ENCODE results near the gene ARFRP1. TPM values are rescaled to one million over a fixed set of nuclear protein-coding genes. Genes with fewer than 3 reads are reported as not detected.

Gene ARFRP1
- total RNA-seq, 1 donor from 2014 or later, result 39.8 TPM

- peak; percentile 88 for DNase-seq (ENCODE audit: low spot score)
- Mint-ChIP-seq H3K4me3 (ENCODE audit: unreplicated experiment) (no peak overlapping the region), H3K4me1 (ENCODE audit: low read depth) (peaks cover 28% of the 10 kb centered on the region), H3K36me3 (ENCODE audit: low read depth) (no peaks in the 10 kb centered on the region), H3K27me3 (ENCODE audit: low read depth) (no peaks in the 10 kb centered on the region), H3K9me3 (ENCODE audit: low read depth) (no peaks in the 10 kb centered on the region), H3K27ac (ENCODE audit: unreplicated experiment) (peak overlapping the region; percentile 87)
- no peak for TF ChIP-seq CTCF (IDR thresholded peaks at IDR 0.05)
These were observed 8.9 kb downstream of the ARFRP1 start for GRCh38 chr20:63698739-63699465.

- Mint-ChIP-seq H3K4me3 (ENCODE audit: unreplicated experiment) (no peak overlapping the region), H3K27ac (ENCODE audit: unreplicated experiment) (no peak overlapping the region), H3K4me1 (ENCODE audit: low read depth) (peaks cover 28% of the 10 kb centered on the region), H3K36me3 (ENCODE audit: low read depth) (peaks cover 2% of the 10 kb centered on the region), H3K9me3 (ENCODE audit: low read depth) (no peaks in the 10 kb centered on the region), H3K27me3 (ENCODE audit: low read depth) (no peaks in the 10 kb centered on the region)
- DNase-seq (ENCODE audit: low spot score), result peak; percentile 68
- no peak for TF ChIP-seq CTCF (IDR thresholded peaks at IDR 0.05)
These were observed 9.8 kb downstream of the ARFRP1 start for GRCh38 chr20:63697868-63698545.

DNA sequence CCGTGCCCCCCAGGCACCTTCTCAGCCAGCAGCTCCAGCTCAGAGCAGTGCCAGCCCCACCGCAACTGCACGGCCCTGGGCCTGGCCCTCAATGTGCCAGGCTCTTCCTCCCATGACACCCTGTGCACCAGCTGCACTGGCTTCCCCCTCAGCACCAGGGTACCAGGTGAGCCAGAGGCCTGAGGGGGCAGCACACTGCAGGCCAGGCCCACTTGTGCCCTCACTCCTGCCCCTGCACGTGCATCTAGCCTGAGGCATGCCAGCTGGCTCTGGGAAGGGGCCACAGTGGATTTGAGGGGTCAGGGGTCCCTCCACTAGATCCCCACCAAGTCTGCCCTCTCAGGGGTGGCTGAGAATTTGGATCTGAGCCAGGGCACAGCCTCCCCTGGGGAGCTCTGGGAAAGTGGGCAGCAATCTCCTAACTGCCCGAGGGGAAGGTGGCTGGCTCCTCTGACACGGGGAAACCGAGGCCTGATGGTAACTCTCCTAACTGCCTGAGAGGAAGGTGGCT is 10.4 kb downstream of the ARFRP1 start:
- Mint-ChIP-seq H3K4me3 (ENCODE audit: unreplicated experiment) (no peak overlapping the region), H3K27me3 (ENCODE audit: low read depth) (no peaks in the 10 kb centered on the region), H3K36me3 (ENCODE audit: low read depth) (peaks cover 2% of the 10 kb centered on the region), H3K9me3 (ENCODE audit: low read depth) (no peaks in the 10 kb centered on the region), H3K4me1 (ENCODE audit: low read depth) (peaks cover 31% of the 10 kb centered on the region), H3K27ac (ENCODE audit: unreplicated experiment) (no peak overlapping the region)
- no peak for DNase-seq (ENCODE audit: low spot score)
- TF ChIP-seq CTCF (IDR thresholded peaks at IDR 0.05), result no peak

DNA sequence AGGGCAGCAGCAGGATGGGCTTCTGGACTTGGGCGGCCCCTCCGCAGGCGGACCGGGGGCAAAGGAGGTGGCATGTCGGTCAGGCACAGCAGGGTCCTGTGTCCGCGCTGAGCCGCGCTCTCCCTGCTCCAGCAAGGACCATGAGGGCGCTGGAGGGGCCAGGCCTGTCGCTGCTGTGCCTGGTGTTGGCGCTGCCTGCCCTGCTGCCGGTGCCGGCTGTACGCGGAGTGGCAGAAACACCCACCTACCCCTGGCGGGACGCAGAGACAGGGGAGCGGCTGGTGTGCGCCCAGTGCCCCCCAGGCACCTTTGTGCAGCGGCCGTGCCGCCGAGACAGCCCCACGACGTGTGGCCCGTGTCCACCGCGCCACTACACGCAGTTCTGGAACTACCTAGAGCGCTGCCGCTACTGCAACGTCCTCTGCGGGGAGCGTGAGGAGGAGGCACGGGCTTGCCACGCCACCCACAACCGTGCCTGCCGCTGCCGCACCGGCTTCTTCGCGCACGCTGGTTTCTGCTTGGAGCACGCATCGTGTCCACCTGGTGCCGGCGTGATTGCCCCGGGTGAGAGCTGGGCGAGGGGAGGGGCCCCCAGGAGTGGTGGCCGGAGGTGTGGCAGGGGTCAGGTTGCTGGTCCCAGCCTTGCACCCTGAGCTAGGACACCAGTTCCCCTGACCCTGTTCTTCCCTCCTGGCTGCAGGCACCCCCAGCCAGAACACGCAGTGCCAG is 11.0 kb downstream of the ARFRP1 start, which contains the start of gene TNFRSF6B:
Gene TNFRSF6B (plus strand): TSS at position 25 of the 729 bp plus-strand sequence. CDS start 116 bp downstream, at position 141.
- H3K9me3 Mint-ChIP-seq (ENCODE audit: low read depth), result no peaks in the 10 kb centered on the region
- peaks cover 31% of the 10 kb centered on the region for H3K4me1 Mint-ChIP-seq (ENCODE audit: low read depth)
- no peaks in the 10 kb centered on the region for H3K27me3 Mint-ChIP-seq (ENCODE audit: low read depth)
- peaks cover 2% of the 10 kb centered on the region for H3K36me3 Mint-ChIP-seq (ENCODE audit: low read depth)
- no peak for DNase-seq (ENCODE audit: low spot score)
- no peak within 1 kb of the TSS for H3K27ac Mint-ChIP-seq (ENCODE audit: unreplicated experiment)
- H3K4me3 Mint-ChIP-seq (ENCODE audit: unreplicated experiment), result no peak within 1 kb of the TSS
- no peak for TF ChIP-seq CTCF (IDR thresholded peaks at IDR 0.05)

DNA sequence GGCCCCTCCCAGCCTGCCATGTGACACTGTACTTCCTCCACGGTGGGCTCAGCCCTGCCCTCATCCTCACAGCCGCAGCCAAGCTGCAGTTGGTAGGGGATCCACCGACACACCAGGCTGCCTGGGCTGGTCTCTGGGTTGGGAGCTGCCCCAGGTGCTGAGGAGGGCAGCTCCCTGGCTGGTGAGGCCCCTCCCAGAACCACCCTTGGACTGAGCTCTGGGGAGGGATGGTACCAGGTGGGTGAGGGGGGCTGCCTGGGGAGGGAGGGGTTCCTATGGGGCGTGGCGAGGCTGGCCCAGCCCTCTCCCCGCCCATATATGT is 11.5 kb downstream of the ARFRP1 start:
- Mint-ChIP-seq H3K4me3 (ENCODE audit: unreplicated experiment) (no peak overlapping the region), H3K27ac (ENCODE audit: unreplicated experiment) (no peak overlapping the region), H3K27me3 (ENCODE audit: low read depth) (no peaks in the 10 kb centered on the region), H3K9me3 (ENCODE audit: low read depth) (no peaks in the 10 kb centered on the region), H3K36me3 (ENCODE audit: low read depth) (peaks cover 5% of the 10 kb centered on the region), H3K4me1 (ENCODE audit: low read depth) (peaks cover 31% of the 10 kb centered on the region)
- DNase-seq (ENCODE audit: low spot score), result no peak
- no peak for TF ChIP-seq CTCF (IDR thresholded peaks at IDR 0.05)

All from chondrocyte (in vitro differentiated cells).